GM19043 (cell line): ENCODE results near the gene UNK.
"Not testable (repeated sequence)": the region's sequence is repeated elsewhere in the genome, so short reads cannot be mapped to it uniquely, and the experiment has no call there.

ENCODE experiments used
- ATAC-seq: cut with Tn5 transposase; IDR thresholded peaks from one replicate; pipeline ENCODE4 v1.9.1; 2021; ENCODE audit warnings: low read depth; ENCODE audit not compliant: unreplicated experiment

Gene UNK

DNA sequence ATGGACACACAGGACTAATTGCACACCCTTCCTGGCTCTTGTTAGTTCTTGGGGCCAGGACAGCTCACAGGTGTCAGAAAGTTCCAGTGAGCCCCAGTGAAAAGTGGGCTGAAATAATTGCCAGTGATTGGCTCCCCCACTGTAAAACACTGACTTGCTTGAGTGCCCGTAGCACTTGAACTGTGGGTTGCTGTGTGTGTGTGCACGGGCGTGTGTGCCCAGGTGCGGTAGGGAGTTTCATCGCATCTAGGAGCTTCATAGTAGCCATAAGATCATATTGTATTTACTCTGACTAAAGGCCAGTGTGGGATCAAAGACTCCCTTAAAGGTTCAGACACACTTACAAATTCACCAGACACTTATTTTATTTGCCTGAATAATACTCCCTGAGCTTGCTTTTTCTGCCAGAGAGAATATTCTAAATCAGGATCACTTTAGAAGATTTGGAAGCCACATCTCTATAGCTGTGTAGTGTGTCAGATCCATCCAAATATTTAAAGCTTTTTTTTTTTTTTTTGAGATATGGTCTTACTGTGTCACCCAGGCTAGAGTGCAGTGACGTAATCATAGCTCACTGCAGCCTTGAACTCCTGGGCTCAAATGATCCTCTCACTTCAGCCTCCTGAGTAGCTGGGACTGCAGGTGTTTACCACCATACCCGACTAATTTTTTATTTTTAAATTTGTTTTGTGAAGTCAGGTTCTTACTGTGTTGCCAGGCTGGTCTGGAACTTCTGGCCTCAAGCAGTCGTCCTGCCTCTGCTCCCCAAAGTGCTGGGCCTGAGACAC, 11.4 kb downstream of the UNK start:
- ATAC-seq = no peak

DNA sequence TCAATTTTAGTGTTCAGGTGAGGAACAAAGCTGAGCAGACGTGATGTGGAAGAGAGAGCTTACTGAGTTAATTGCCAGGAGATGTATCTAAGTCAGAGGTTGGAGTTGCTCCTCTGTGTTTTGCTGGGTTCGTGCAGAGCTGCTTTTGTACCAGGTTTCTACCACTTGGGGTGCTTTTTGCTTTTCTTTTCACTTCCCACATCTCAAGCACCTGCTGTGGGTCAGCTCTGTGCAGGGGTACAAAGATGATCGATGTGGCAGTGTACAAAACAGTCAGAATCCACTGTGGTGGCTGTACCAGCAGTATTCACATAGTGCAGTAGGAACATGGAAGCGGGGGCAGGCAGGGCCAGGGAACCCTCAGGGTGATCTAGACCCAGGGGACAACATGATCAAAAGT, 14.8 kb downstream of the UNK start:
- no peak for ATAC-seq

DNA sequence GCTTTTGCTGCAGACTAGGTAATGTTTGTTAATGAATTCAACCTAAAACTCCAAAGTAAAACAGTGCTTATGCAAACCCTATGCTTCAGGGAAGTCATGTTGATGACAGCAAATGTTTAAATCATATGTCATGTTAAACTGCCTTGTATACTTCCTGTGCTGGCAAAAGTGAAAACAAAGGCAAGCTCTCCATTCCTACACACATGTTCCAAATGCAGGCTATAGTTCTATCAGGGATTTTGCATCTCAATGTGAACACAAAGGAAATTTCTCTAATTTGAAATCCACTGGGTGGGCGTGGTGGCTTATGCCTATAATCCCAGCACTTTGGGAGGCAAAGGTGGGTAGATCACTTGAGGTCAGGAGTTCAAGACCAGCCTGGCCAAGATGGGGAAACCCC, 19.3 kb downstream of the UNK start:
- ATAC-seq = no peak

DNA sequence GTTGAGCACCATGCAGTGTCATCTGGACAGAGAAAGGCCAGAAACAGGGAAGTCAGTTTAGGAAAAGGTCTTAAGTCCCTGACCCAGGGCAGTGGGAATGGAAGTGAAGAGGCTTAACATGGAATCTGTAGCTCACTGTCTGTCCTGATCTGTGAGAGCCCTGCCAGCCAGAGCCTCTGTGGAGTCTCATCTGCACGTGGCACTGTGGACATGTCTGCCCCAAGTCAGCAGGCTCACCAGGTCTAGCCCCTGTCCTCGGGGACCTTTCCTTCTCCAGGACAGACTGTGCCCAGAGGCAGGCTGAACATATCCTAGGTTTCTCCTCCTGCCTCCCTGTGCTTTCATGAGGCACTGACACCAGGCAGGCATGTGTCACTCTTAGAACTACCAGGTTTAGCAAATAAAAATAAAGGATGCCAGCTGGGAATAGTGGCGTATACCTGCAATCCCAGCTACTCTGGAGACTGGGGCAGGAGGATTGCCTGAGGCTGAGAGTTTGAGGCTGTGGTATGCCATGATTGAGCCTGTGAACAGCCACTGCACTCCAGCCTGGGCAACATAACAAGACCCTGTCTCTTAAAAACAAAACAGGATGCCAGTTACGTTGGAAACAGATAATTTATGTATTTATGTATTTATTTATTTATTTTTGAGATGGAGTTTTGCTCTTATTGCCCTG, 22.4 kb downstream of the UNK start:
- no peak for ATAC-seq

DNA sequence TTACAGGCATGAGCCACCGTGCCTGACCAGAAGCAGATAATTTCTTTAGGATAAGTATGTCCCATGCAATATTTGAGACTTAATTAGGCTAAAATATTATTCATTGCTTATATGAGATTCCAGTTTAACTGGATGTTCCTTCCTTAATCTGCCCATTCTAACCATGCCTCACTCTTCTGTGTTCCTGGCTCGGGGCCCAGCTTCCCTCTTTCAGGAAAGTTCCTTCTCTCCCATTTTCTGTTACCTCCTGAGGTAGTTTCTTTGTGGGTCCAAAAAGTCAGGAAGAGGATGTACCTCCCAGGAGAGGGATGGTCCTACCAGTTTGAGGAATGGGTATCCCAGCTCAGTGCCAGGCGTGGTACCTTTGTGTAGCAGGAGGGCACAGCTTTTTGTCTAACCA, 23.3 kb downstream of the UNK start:
- no peak for ATAC-seq

DNA sequence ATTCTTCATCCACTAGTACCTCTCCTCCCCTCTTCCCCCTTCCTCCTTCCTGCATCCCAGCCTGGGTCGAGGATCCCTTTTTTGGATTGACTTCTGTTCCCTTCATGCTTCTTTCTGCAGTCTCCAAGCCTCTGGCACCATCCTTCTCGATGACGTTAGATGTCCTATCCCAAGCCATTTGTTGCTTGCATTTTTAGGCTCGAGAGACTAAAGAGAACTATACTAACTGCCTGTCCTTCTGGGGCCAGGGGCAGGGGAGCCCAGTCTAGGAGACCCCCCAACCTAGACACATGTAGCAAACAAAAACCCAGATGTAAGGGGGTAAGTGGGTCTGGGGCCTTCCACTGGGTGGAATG, 23.9 kb downstream of the UNK start:
- ATAC-seq = no peak

DNA sequence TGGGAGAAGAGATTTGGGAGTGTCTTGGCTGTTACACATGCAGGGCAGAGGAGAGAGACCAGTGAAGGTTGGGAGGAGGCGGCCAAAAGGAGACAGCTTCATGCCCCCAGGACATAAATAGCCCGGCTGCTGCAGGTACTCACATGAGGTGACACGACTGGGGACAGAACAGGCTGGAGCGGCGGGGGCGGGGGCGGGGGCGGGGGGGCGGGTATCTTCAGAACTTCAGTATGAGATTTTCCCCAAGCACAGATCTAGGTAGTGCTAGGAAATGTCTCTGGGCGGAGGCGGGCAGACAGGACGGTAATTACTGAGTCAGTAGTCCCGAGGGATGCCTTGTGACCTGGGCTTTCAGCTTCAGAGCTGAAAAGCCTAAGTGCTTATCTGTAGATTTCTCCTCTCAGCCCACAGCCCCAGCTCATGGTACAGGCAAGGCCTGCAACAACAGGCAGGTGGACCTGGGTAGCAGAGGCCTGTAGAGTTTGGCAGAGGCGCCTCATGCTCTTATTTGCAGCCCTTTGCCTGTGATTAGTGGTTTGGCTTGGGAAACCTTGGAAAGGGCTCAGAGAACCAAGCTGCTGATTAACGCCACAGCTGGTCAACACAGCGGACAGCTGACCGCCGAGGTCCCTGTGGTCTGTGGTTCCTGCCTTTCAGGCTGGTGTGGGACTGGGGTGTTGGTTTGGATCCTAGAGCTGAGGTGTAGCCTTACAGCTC, 24.5 kb downstream of the UNK start:
- no peak for ATAC-seq

DNA sequence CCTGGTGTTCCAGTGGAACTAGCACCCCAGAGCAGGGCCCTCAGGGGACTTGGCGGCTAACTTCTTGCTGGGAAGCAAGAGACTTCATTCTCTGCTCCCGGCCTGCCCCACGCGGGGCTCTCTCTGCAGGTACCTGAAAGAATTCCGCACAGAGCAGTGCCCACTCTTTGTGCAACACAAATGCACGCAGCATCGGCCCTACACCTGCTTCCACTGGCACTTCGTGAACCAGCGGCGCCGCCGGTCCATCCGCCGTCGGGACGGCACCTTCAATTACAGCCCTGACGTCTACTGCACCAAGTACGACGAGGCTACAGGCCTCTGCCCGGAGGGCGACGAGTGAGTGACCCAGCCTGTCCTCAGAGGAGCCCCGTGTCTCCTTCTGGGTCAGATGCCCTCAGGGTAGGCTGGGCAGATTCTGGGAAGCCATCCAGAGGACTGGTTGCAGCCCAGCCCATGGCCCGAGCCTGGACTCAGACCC, 25.1 kb downstream of the UNK start:
- no peak for ATAC-seq

DNA sequence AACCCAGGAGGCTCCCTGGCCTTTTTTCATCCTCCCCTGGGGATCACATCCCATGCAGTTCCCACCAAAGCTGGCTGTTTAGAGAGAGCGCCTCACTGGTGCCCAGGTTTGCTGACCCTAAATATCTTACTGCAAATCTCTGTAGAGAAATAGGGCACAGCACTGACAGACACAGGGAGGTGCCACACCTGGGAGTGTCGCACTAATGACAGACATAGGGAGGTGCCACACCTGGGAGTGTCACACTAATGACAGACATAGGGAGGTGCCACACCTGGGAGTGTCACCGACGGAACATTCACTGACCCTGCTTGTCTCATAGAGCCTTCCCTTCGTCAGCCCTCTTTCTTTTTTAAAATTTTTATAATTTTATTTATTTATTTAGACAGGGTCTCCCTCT, 25.6 kb downstream of the UNK start:
- no peak for ATAC-seq

DNA sequence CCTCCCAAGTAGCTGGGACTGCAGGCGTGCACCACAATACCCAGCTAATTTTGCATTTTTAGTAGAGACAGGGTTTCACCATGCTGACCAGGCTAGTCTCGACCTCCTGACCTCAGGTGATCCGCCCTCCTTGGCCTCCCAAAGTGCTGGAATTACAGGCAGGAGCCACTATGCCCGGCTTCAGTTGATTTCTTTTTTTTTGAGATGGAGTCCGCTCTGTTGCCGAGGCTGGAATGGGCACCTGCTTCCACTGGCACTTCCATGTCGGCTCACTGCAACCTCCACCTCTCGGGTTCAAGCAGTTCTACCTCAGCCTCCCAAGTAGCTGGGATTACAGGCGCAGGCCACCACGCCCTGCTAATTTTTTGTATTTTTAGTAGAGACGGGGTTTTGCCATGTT, 26.1 kb downstream of the UNK start:
- not testable (repeated sequence) for ATAC-seq

DNA sequence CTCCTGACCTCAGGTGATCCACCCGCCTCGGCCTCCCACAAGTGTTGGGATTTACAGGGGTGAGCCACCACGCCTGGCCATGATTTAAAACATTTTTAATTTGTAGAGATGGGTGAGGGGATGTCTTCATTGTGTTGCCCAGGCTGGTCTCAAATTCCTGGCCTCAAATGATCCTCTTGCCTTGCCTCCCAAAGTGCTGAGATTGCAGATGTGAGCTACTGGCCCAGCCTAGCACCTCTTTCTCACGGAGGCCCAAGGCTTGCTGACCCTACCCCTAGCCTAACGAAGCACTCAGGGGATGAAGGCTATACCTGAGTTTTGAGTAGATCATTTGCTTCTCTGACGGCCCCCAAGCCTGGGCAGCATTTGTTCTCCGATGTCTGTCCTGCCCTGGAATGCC, 26.6 kb downstream of the UNK start:
- no peak for ATAC-seq

DNA sequence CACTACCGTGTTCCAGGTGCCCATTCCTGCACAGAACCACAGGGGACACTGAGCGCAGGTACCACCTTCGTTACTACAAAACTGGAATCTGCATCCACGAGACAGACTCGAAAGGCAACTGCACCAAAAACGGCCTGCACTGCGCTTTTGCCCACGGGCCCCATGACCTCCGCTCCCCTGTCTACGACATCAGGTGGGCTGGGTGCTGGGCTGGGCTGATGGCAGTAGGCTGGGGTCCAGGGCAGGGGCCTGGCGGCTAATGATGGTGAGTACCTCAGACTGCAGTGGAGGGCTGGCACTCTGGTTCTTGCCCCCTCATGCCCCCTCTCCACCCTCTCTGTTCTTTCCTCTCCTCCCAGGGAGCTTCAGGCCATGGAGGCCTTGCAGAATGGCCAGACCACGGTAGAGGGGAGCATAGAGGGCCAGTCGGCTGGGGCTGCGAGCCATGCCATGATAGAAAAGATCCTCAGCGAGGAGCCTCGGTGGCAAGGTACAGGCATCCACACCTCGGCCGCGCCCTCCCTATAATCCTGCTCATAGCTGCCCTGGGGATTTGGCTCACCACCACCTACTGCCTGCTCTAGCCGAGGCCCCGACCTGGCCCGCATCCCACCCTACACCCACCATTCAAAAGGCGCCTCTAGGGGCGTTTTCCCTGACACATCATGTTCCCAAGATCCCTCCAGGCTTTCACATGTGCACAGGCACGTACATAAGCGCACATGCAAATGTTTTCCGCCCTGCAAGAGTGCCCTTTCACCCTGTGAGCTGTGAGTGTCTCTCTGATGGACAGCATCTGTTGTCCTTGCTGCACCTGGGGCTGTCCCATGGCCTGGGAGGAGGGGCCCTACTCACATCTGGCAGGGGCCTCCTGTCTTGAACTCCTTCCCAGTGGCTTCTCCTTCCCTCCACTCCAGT, 27.7 kb downstream of the UNK start:
- ATAC-seq = no peak

DNA sequence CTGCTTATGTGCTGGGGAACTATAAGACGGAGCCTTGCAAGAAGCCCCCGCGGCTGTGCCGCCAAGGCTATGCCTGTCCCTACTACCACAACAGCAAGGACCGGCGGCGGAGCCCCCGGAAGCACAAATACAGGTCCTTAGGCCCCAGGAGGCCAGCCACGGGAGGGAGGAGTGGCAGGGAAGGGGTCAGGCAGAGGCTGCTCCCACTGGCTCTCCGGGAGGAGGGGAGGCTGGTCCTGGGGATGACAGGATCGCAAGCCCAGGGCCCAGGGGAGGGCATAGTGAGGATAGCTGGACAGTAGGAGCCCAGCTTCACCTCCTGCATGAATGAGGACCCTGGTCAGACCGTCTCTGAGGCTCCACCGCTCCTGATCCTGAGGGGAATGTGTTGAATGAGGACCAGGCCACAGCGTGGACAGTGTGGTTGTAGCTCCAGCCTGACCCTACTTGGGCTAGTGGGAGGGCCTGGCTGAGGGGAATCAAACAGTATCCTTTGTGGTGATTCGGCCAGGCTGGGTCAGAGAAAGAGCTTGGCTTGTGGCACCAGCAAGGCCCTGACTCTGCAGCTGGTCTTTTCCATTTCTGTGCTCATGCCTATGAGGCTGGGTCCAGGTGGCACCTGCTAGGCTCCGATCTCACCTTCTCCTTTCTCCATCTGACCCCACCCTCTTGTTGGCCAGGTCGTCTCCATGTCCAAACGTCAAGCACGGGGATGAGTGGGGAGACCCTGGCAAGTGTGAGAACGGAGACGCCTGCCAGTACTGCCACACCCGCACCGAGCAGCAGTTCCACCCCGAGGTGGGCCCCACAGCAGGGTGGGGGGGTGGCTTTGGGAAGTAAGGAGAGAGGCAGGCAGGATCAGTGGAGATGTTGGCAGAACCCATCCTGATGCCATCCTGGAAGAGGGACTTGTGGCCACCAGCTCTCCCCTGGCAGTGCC, 28.7 kb downstream of the UNK start:
- ATAC-seq = no peak

DNA sequence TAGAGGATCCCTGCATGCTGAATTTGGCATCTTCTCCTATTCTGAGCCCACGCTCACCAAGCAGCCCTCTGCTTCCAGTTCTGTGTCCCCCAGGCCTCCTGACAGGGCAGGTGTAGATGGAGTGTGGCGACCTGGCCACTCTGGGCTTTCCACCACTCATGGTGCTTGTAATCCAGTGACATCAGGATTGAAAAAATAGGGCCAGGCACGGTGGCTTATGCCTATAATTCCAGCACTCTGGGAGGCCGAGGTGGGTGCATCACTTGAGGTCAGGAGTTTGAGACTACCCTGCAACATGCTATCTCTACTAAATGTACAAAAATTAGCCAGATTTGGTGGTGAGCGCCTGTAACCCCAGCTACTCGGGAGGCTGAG, 29.4 kb downstream of the UNK start:
- no peak for ATAC-seq

DNA sequence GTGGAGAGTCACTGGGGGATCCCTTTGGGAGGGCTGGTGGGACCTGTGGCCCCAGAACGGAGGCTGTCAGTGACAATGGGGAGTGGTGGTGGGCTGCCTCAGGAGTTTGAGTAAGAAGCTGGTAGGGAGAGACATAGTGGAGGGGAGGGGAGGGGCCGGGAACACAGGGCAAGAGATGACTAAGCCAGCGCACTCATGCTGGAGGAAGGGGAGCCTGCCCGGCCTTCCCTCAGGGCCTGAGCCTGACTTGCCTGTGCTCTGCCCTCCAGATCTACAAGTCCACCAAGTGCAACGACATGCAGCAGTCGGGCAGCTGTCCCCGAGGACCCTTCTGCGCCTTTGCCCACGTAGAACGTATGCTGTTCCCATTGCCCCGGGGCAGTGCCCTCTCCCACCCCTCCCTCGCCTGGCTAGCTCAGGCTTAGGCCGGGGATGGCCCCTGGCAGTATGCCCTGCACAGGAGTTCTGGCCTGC, 30.3 kb downstream of the UNK start:
- ATAC-seq = no peak

DNA sequence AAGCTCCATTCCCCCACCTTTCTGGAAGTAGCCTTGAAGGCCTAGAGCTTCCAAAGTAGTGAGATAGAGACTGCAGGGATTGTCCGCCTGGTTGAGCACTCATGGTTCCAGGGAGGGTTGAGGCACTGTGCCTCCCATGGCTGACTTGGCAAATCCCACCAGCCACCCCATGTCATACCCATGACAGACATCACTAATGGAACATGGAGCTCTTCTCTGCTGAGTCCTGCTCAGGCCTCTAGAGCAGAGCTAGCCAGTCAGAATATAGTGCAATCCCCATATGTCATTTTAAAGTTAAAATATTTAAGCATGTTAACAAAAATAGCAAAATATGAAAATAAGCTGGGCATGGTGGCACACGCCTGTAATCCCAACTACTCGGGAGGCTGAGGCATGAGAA, 30.8 kb downstream of the UNK start:
- ATAC-seq = no peak

DNA sequence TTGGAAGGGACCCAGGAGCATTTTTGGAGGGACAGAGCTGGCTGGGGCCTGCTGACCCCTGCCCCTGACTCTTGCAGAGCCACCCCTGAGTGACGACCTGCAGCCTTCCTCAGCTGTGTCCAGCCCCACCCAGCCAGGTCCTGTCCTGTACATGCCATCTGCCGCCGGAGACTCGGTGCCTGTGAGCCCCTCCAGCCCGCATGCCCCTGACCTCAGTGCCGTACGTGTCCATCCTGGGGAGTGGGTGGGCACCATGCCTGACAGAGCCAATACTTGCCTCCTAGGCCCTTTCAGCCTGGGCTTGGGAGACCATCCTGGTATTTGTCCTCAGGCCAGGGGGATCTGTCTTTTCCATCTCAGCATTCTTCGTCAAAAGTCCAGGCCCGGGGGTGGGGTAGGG, 32.1 kb downstream of the UNK start:
- ATAC-seq = no peak

DNA sequence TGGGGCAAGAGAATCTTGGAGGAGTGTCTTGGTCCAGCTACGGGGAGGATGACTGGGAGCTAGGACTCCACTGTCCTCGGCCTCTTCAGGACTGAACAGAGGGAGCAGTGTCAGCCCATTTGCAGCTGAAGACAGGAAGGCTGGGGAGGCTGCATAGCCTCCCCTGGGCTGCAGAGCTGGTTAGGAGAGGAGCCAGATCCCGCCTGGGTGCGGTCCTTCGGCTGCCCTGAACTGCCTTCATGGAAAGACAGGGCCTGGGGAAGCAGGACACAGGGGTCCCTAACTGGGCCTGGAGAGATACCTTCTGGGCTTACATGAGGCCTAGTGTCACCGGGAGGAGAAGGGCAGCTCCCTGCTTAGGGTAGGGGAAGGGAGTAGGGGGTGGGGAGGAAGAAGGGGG, 33.0 kb downstream of the UNK start:
- no peak for ATAC-seq

DNA sequence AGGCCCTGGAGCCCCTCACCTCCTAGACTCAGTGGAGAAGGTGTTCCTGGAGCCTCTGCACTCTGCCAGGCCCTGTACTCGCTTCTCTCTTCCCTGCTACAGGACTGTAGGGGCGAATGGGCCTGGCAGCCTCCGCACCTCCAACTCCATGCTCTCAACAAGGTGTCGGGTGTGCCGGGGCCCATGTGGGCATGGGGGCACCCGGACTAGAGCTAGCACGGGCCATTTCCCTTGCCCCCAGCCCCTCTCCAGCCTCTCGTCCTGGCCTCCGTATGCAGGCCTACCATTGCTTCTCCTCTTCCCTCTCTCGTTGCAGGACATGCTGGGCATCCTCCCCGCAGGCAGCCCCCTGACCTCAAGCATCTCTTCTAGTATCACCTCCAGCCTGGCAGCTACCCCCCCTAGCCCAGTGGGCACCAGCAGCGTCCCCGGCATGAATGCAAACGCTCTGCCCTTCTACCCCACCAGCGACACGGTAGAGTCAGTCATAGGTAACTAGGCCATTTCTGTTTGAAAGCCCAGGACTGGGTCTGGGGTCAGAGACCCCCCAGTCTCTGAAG, 33.8 kb downstream of the UNK start:
- no peak for ATAC-seq
